Effector memory CD4-positive, alpha-beta T cell (primary cell): ENCODE measurements around the gene DMRT2.

ENCODE experiments used
- DNase-seq, 3 donors: peaks; one replicate each; pipeline ENCODE4 v3.0.0-alpha.2; 2020
- H3K27ac ChIP-seq: 2 replicates; pipeline ENCODE4 v1.7.0; 2013; ENCODE audit warnings: mild to moderate bottlenecking, low read length, moderate library complexity; ENCODE audit not compliant: insufficient read depth, poor library complexity, severe bottlenecking
- H3K27me3 ChIP-seq: replicated peaks from 2 replicates; pipeline ENCODE4 v1.7.0; 2013; ENCODE audit warnings: mild to moderate bottlenecking, low read length; ENCODE audit not compliant: insufficient read depth, control insufficient read depth, poor library complexity, severe bottlenecking
- H3K36me3 ChIP-seq: 2 replicates; pipeline ENCODE4 v1.7.0; 2013; ENCODE audit warnings: mild to moderate bottlenecking, low read length, moderate library complexity; ENCODE audit not compliant: control insufficient read depth, insufficient read depth
- H3K4me1 ChIP-seq: 2 replicates; pipeline ENCODE4 v1.7.0; 2013; ENCODE audit warnings: low read length, mild to moderate bottlenecking; ENCODE audit not compliant: control insufficient read depth, insufficient read depth, poor library complexity, severe bottlenecking
- H3K4me3 ChIP-seq: 2 replicates; pipeline ENCODE4 v1.7.0; 2013; ENCODE audit warnings: low read length, low read depth, mild to moderate bottlenecking; ENCODE audit not compliant: insufficient read depth, poor library complexity, severe bottlenecking
- H3K9me3 ChIP-seq: 2 replicates; pipeline ENCODE4 v1.7.0; 2013; ENCODE audit warnings: mild to moderate bottlenecking, low read length, moderate library complexity; ENCODE audit not compliant: control insufficient read depth

Gene DMRT2

DNA sequence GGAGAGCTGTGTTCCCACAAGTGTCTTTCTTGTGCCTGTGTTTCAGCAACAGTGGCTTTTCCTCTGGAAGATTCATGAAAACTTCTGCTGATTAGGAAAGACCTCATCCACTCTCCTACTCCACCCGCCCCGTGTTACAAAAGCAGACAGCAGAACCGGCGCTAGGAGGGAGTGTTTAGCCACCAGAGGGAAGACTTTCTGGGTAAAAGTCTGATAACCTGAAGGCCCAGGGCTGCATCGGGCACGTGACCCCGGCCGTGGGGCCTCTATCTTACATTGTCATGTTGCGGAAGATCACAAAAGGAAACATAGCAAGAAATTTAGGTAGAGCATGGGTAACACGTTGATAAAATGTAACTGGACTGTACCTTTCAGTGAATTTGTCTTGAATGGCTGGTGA is 32.0 kb upstream of the DMRT2 start:
- Histone ChIP-seq H3K27ac (no peak overlapping the region), H3K36me3 (no peaks in the 10 kb centered on the region), H3K27me3 (no peaks in the 10 kb centered on the region), H3K9me3 (no peaks in the 10 kb centered on the region), H3K4me1 (no peaks in the 10 kb centered on the region), H3K4me3 (no peak overlapping the region)
- no peak for DNase-seq

DNA sequence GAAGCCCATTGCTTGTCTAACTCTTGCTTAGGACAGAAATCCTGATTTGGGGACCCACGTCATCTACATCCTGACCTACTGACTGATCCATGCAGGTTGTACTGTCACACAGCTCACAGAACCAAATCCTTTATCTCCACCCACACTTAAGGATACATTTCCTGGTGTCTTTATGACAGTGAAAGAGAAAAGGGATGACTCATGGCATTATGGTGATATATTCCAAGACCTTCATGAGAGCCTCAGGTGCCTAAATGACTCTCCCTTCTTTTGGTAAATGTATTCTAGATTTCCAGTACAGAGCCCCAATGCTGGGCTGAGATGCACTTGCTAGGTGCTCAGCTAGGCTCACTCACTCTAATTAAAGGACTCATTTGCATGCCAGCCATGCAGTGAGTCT is 26.0 kb upstream of the DMRT2 start:
- no peaks in the 10 kb centered on the region for H3K27me3 ChIP-seq
- no peaks in the 10 kb centered on the region for H3K4me1 ChIP-seq
- H3K4me3 ChIP-seq, result no peak overlapping the region
- no peak for DNase-seq
- H3K36me3 ChIP-seq, result no peaks in the 10 kb centered on the region
- H3K9me3 ChIP-seq, result no peaks in the 10 kb centered on the region
- no peak overlapping the region for H3K27ac ChIP-seq

DNA sequence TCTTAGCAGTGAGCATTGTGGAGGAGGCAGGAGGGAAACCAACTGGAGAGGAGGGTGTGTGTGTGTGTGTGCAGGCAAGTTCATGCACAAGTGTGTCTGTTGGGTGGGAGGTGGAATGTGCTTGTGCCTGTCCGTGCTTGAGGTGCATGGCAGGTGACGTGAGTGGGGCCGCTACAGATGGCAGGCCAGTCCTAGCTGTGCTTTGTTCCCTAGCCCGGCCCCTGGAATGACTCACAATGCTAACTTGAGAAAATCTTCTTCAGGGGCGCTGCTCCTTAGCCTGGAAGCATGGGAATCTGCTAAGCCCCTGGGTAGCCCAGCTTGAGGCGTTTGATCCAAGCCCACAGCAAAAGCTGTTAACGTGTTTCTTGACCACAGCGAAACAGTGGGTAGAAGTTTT is 25.0 kb upstream of the DMRT2 start:
- no peak overlapping the region for H3K27ac ChIP-seq
- no peaks in the 10 kb centered on the region for H3K36me3 ChIP-seq
- no peak overlapping the region for H3K4me3 ChIP-seq
- H3K27me3 ChIP-seq, result no peaks in the 10 kb centered on the region
- H3K9me3 ChIP-seq, result no peaks in the 10 kb centered on the region
- no peaks in the 10 kb centered on the region for H3K4me1 ChIP-seq
- DNase-seq, result no peak

DNA sequence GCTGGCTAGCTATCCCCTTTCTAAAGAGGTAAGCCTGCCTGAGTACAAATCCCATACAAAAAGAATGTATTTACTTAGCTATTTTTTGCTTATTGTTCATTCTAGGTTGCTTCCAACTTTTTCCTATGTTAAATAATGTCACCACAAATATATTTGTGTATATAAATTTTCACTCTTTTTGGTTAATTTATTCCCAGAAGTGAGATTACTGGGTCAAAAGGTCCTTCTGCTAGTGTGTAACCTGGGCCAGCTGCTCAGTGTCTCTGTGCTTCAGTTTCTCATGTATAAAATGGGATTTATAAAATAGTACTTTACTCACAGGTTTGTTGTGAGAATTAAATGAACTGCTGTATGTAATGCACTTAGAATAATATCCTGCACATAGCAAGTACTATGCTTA is 23.9 kb upstream of the DMRT2 start:
- Histone ChIP-seq H3K4me3 (no peak overlapping the region), H3K27ac (no peak overlapping the region), H3K27me3 (no peaks in the 10 kb centered on the region), H3K4me1 (no peaks in the 10 kb centered on the region), H3K36me3 (no peaks in the 10 kb centered on the region), H3K9me3 (no peaks in the 10 kb centered on the region)
- no peak for DNase-seq

DNA sequence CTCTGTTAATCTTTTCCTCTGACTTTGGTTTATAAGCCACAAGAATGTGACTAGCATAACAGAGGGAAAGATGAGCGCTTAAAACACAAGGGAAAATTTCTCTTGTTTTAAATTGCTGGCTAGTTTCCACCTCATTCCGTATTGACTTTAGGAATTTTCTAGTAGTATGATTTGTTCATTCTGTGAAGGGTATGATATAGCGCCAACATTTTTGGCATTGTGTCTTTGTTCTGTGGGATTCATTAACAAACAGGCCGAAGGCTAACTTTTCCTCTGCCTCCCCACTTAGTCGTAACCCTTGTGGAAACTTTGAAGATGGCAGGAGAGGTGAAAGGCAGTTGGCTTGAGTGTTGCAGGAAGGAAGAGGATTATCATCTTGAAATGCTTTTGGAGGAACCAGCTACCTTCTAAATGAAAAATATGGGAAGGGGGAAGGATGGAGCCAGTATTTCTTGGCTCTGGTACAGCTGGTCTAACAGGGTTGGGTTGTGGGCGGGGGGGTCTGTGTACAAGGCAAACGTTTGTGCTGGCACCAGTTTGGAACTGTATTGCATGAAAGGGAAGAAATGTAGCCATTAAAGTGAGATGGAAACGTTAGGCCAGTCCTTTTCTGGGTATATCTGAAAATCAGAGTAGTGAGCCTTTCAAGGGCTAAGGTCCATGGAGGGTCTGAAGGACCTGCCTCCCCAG is 21.5 kb upstream of the DMRT2 start:
- no peak for DNase-seq
- H3K27me3 ChIP-seq, result no peaks in the 10 kb centered on the region

DNA sequence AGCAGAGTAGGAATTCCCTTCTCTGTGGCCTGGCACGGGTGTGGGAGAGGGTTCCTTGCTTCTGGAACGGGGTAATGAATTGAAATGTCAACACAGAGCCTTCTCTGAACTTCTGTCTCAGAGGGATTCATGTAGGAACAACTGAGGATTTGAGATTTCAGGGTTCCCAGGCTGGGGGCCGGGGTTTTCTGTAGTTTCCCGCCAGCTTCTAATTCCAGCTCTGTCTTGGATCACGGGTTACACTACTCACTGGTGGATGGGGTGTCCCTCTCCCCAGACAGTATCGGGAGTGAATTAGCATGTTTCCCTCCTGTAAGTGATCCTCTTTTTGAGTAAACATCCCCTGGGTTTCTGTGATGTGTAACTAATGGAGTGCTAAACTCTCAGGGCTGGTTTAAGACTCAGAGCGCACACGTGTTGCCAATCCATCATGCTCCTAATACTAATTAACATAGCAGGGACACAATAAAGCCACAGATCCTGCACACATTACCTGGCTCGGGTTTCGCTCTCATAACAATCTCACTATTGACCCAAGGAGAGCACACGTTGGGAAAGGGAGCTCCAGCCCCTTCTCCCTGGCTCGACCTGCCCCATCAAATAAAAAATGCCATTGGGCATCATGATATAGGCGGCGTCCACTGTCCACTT is 18.1 kb upstream of the DMRT2 start:
- DNase-seq, result no peak
- Histone ChIP-seq H3K27ac (no peak overlapping the region), H3K4me1 (no peaks in the 10 kb centered on the region), H3K36me3 (no peaks in the 10 kb centered on the region), H3K27me3 (no peaks in the 10 kb centered on the region), H3K9me3 (no peaks in the 10 kb centered on the region), H3K4me3 (no peak overlapping the region)

More for the DNA sequence above, 21.5 kb upstream of the DMRT2 start:
- Histone ChIP-seq H3K4me1 (no peaks in the 10 kb centered on the region), H3K27ac (no peak overlapping the region), H3K9me3 (no peaks in the 10 kb centered on the region), H3K4me3 (no peak overlapping the region), H3K36me3 (no peaks in the 10 kb centered on the region)

DNA sequence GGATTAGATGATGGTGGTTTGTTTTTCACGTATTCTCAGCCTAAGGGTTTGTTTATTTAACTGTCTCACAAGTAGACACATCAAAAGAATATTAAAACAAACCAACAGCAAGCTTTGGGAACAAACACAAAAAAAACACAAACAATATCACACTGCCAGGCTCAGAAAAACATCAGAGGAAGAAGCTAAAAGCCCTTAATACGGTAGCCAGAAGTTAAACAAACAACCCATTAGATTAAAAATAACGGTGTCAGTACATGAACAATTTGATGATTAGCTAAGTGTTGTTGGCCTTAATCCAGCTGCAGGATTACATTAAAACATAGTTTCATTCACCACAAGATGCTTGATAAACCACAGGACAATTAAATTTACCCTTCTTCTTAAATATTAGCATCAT is 15.9 kb upstream of the DMRT2 start:
- Histone ChIP-seq H3K4me1 (no peaks in the 10 kb centered on the region), H3K9me3 (no peaks in the 10 kb centered on the region), H3K27ac (no peak overlapping the region), H3K4me3 (no peak overlapping the region), H3K36me3 (no peaks in the 10 kb centered on the region), H3K27me3 (no peaks in the 10 kb centered on the region)
- DNase-seq, result no peak

DNA sequence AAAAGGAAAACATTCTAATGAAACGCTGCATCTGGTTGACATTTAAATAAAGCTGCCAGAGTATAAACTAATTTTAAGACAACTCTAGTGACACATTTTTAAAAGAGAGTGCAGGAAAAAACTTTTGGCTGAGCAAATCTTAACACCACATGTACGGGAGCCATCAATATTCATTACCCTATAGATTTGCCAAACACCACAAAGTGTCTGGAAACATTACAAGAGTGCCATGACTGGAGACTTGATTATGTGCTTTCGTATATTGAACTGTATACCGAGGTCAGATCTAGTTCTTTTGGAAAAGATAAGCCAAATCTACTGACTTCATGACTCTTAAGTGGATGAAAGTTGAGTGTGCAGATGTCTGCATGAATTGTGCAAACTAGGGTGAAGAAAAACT is 10.6 kb upstream of the DMRT2 start:
- Histone ChIP-seq H3K27me3 (peaks cover 27% of the 10 kb centered on the region), H3K27ac (no peak overlapping the region), H3K4me1 (peaks cover 2% of the 10 kb centered on the region), H3K4me3 (no peak overlapping the region), H3K36me3 (no peaks in the 10 kb centered on the region), H3K9me3 (no peaks in the 10 kb centered on the region)
- no peak for DNase-seq

DNA sequence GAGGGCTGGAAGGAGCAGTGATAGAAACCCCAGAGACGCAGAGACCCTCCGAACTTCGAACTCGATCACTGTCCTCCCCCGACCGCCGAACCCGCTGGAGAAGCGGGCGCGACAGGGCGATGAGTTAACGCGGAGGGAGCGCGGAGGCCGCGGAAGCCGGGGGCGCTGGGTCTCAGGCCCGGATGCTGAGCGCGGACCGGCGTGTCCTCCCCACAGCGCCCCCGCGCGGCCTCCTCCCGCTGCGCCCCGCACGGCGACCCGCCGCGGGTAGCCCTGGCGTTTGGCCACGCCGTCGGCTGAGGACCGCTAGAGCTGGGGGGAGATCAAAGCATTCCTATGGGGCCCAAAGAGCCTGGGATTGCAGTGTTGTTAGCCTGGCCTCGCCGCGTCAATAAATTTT is 7.7 kb upstream of the DMRT2 start:
- Histone ChIP-seq H3K4me3 (no peak overlapping the region), H3K4me1 (peaks cover 6% of the 10 kb centered on the region), H3K9me3 (no peaks in the 10 kb centered on the region), H3K27me3 (peaks cover 49% of the 10 kb centered on the region), H3K27ac (no peak overlapping the region), H3K36me3 (no peaks in the 10 kb centered on the region)
- no peak for DNase-seq

DNA sequence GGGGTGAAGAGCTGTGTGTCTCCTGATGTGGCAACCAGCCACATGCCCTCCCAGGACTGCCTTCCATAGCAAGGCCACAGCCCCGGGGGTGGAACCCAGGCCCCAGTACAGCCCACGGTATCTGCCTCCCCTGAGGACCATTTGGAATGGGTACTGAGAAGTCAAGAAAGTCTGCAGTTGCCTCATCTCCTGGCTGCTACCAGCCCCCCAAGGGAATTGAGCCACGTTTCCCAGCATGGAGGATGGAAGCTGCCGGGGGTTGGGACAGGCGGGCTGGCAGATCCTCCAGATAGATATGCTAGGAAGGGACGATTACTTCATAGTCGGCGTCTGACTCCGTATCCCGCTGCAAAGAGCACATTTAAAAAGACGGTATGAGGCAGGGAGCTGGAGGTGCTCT is 5.5 kb upstream of the DMRT2 start:
- peaks cover 6% of the 10 kb centered on the region for H3K4me1 ChIP-seq
- no peak for DNase-seq
- H3K4me3 ChIP-seq, result no peak overlapping the region
- H3K36me3 ChIP-seq, result no peaks in the 10 kb centered on the region
- no peak overlapping the region for H3K27ac ChIP-seq
- H3K9me3 ChIP-seq, result no peaks in the 10 kb centered on the region
- peaks cover 60% of the 10 kb centered on the region for H3K27me3 ChIP-seq
